NCI-H146 treated with DMSO at 0.1 percent for 48 hours (cell line): ENCODE measurements around the gene RPH3AL.
"Not testable (repeated sequence)": the region's sequence is repeated elsewhere in the genome, so short reads cannot be mapped to it uniquely, and the experiment has no call there.

ENCODE experiments used
- DNase-seq: peaks from one replicate; lab custom pipeline; 2025; ENCODE audit not compliant: unreplicated experiment; lab: John Stamatoyannopoulos, UW

Gene RPH3AL

GRCh38 chr17:245611-246010 is 107.0 kb downstream of the RPH3AL start:
- no peak for DNase-seq

DNA sequence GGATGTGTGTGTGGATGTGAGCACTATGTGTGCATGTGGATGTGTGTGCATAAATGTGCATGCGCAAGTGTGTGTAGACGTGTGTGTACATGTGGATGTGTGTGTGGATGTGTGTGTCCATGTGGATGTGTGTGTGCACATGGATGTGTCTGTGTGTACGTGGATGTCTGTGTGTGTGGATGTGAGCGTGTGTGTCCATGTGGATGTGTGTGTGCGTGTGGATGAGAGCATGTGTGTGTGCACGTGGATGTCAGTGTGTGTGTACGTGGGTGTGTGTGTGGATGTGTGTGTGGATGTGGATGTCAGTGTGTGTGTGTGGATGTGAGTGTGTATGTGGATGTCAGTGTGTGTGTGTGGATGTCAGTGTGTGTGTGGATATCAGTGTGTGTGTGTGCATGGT is 107.6 kb downstream of the RPH3AL start:
- no peak for DNase-seq

DNA sequence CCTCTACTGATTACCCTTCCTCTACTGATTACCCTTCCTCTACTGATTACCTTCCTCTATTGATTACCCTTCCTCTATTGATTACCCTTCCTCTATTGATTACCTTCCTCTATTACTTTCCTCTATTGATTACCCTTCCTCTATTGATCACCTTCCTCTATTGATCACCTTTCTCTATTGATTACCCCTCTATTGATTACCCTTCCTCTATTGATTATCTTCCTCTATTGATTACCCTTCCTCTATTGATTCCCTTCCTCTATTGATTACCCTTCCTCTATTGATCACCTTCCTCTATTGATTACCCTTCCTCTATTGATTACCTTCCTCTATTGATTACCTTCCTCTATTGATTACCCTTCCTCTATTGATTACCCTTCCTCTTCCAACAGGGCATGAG is 108.7 kb downstream of the RPH3AL start:
- not testable (repeated sequence) for DNase-seq

- no peak for DNase-seq
These were observed 113.7 kb downstream of the RPH3AL start for GRCh38 chr17:238964-239259.

GRCh38 chr17:238071-238963 is 114.3 kb downstream of the RPH3AL start:
- DNase-seq = no peak

GRCh38 chr17:237406-237955 is 115.1 kb downstream of the RPH3AL start:
- DNase-seq = no peak

- DNase-seq = no peak
These were observed 115.8 kb downstream of the RPH3AL start for GRCh38 chr17:236641-237405.

DNA sequence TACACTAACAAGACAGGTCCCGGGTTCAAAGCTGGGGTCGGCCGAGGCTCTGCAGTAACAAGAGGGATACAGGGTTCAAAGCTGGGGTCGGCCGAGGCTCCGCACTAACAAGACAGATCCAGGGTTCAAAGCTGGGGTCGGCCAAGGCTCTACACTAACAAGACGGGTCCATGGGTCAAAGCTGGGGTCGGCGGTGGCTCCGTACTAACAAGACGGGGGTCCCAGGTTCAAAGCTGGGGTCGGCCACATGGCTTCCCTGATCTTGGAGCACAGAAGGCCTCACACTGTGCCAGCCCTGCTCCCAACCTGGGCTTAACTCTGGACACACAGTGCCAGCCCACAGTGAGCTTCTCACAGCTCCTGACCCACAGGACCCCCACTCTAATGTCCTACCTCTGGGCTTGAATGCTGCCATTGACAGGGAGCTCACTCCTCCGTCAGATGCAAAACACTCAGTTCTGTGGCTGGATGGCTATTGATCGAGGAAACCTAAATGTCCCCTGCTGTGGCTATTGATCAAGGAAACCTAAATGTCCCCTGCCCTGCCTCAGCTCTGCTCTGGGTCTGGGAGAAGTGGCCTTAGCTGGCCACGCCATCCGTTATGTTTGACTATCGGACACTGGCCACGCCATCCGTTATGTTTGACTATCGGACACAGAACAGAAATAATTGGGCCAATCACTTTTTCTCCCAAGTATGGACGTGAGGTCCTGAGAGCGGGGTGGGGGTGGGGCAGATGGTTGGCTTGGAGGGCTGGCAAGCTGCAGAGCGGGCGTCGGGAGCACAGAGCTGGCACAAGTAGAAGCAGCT is 116.6 kb downstream of the RPH3AL start:
- no peak for DNase-seq

- DNase-seq = not testable (repeated sequence)
These were observed 117.4 kb downstream of the RPH3AL start for GRCh38 chr17:234994-235830.

- not testable (repeated sequence) for DNase-seq
These were observed 118.2 kb downstream of the RPH3AL start for GRCh38 chr17:234163-234993.

DNA sequence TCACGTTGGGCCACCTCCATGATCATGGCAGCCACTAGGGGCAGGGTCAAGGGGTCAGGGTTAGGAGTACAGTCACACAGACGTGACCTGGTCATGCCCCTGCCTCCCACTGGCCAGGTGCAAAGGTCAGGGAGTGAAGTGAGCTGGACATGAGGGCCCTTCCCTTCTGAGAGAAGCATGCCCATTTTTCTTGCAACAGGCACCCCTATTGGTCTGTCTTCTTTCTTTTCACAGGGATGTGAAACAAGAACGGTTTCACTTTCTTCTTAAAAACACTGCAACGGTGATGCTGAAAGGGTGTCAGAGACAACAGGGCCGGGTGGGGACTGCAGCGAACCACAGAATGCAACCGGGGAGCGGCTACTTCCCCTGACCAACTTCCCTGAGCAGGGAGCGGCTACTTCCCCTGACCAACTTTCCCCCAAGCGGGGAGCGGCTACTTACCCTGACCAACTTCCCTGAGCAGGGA is 119.1 kb downstream of the RPH3AL start:
- DNase-seq = no peak

GRCh38 chr17:231966-232807 is 120.4 kb downstream of the RPH3AL start:
- no peak for DNase-seq

DNA sequence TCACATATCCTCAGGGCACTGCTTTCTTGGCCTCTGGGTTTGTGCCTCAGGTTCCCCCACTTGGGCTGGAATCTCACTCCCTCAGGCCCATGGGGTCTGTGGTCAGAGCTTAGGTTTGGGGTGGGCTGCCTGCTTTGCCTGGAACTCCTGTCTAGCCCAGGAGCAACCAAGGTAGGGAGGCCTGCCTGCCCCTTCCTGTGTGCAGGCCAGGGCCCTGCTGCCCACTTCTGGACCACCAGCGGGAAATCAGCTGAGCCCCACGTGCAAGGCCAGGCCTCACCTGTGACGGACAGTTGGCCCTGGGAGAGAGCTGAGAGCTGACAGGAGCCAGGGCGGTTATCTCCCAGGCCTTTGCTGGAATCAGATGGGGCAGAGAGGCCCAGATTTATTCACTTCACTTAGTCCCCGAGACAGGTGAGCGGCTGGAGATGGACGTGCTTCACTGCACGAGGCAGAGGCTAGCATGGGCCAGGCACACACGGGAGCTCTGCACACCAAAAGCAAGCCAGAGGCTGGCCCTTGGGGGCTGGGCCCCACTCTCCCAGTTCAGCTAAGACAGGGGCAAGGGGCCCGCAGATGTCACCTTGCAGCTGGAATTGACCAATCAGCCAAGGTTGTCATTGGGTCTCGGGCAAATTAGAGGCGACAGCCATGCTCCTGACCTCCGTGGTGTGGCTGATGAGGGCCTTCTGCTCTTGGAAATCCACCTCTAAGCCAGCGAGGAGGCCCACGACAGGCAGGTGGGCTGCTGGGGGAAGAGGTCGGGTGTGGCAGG is 121.2 kb downstream of the RPH3AL start:
- no peak for DNase-seq

DNA sequence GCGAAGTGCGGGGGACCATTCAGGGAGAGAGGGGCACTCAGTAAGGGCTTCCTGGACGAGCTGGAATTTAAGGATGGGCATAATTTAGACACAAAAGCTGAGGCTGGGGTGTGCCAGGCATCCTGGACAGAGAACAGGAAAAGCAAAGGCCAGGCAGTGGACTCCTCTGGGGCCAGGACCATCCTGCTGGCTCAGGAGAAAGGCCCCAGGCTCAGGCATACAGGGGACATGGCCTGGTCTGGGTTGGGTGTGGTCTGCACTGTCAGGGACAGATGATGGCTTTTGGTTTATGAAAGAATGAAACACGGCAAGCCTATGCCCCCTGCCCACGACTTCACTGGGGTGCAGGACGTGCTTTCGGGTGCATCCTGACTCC is 122.2 kb downstream of the RPH3AL start:
- no peak for DNase-seq

- DNase-seq = no peak
These were observed 122.8 kb downstream of the RPH3AL start for GRCh38 chr17:229709-230394.

GRCh38 chr17:228951-229708 is 123.5 kb downstream of the RPH3AL start:
- no peak for DNase-seq
